KMS-11 (cell line): ENCODE data around the gene MBNL1.
"Not testable (repeated sequence)": the region's sequence is repeated elsewhere in the genome, so short reads cannot be mapped to it uniquely, and the experiment has no call there.

Experiments used
- H2AFZ ChIP-seq: fragments of 200-600 bp; sonication (generic); 2 replicates; pipeline ENCODE4 v1.6.1; 2016; ENCODE audit warnings: antibody characterized with exemption, mixed run types, low read depth
- H3K27ac ChIP-seq: fragments of 200-600 bp; sonication (generic); 2 replicates; pipeline ENCODE4 v1.6.1; 2016; ENCODE audit warnings: mild to moderate bottlenecking, mixed run types
- H3K27me3 ChIP-seq: fragments of 200-600 bp; sonication (generic); 2 replicates; pipeline ENCODE4 v1.6.1; 2017; ENCODE audit warnings: mild to moderate bottlenecking, low read depth, mixed run types, moderate library complexity; ENCODE audit not compliant: insufficient read depth
- H3K36me3 ChIP-seq: fragments of 200-600 bp; sonication (generic); 2 replicates; pipeline ENCODE4 v1.6.1; 2017; ENCODE audit warnings: mild to moderate bottlenecking, mixed run types; ENCODE audit not compliant: insufficient read depth
- H3K4me1 ChIP-seq: fragments of 200-600 bp; sonication (generic); 2 replicates; pipeline ENCODE4 v1.6.1; 2016; ENCODE audit warnings: mild to moderate bottlenecking, low read depth, mixed run types; ENCODE audit not compliant: poor library complexity, severe bottlenecking
- H3K4me2 ChIP-seq: fragments of 200-600 bp; sonication (generic); 2 replicates; pipeline ENCODE4 v1.7.0; 2016; ENCODE audit warnings: mild to moderate bottlenecking, mixed run types
- H3K4me3 ChIP-seq: fragments of 200-600 bp; sonication (generic); IDR thresholded peaks from 2 replicates; pipeline ENCODE4 v1.6.1; 2017; ENCODE audit warnings: low read depth, low read length, mixed read lengths; ENCODE audit not compliant: insufficient read depth
- H3K79me2 ChIP-seq: fragments of 200-600 bp; sonication (generic); 2 replicates; pipeline ENCODE4 v1.6.1; 2016; ENCODE audit warnings: low read depth, mixed run types; ENCODE audit not compliant: insufficient read depth
- H3K9ac ChIP-seq: fragments of 200-600 bp; sonication (generic); 2 replicates; pipeline ENCODE4 v1.6.1; 2016; ENCODE audit warnings: mild to moderate bottlenecking, mixed run types
- H4K20me1 ChIP-seq: fragments of 200-600 bp; sonication (generic); 2 replicates; pipeline ENCODE4 v1.6.1; 2016; ENCODE audit warnings: mild to moderate bottlenecking, mixed run types; ENCODE audit not compliant: insufficient read depth
- TF ChIP-seq, protein P1 (sequence below): fragments of 200-600 bp; sonication (generic); conservative IDR thresholded peaks from 2 replicates; pipeline ENCODE4 v1.6.1; 2017; ENCODE audit warnings: low read depth, mild to moderate bottlenecking, antibody characterized with exemption, low read length, moderate library complexity, mixed read lengths

MBNL1 gene

DNA sequence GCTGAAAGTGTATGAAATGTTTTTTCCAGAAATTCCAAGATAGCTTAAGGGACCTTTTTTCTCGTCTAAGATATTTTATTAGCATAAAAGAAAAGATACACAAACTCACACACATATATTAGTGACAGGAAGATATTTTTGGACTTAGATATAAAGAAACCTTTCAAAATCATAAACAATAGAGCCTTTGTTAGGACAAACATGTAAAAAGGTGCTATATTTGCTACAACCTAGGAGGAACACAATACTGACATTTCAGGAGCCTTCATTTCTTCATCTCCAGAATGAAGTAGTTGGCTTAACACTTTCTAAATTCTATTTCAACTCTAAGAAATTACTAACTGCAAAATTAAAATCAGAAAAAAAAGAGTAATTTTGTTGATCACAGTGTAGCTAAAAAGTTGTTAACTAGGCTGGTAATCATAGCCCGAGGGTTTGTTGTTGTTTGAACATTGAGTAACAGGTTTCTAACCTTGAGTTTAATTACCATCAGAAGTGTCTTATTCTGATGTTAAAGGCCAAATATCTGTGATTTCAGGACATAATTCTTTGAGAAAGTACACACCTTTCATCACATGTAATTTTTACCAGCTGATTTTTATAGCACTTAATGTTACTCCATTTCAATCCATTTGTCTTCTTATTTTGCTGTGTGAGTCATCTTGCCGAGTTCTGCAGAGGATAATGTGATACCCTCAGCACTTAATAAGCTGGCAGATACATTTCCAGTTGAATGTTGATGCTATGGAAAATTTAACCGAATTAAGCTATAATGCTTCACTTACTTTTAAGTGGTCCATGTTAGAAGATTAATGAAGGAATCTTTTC is 97.3 kb downstream of the MBNL1 start:
- Histone ChIP-seq H3K79me2 (peaks cover 100% of the 10 kb centered on the region), H3K27me3 (no peaks in the 10 kb centered on the region), H3K9ac (no peak overlapping the region), H4K20me1 (peaks cover 93% of the 10 kb centered on the region), H3K4me2 (no peak overlapping the region), H3K4me1 (peaks cover 59% of the 10 kb centered on the region), H3K27ac (no peak overlapping the region), H3K36me3 (no peaks in the 10 kb centered on the region; the same call in 1 of the 2 replicates), H2AFZ (no peak overlapping the region), H3K4me3 (peak overlapping the region; percentile 0)
- TF ChIP-seq, protein P1, sequence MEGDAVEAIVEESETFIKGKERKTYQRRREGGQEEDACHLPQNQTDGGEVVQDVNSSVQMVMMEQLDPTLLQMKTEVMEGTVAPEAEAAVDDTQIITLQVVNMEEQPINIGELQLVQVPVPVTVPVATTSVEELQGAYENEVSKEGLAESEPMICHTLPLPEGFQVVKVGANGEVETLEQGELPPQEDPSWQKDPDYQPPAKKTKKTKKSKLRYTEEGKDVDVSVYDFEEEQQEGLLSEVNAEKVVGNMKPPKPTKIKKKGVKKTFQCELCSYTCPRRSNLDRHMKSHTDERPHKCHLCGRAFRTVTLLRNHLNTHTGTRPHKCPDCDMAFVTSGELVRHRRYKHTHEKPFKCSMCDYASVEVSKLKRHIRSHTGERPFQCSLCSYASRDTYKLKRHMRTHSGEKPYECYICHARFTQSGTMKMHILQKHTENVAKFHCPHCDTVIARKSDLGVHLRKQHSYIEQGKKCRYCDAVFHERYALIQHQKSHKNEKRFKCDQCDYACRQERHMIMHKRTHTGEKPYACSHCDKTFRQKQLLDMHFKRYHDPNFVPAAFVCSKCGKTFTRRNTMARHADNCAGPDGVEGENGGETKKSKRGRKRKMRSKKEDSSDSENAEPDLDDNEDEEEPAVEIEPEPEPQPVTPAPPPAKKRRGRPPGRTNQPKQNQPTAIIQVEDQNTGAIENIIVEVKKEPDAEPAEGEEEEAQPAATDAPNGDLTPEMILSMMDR = no peak

DNA sequence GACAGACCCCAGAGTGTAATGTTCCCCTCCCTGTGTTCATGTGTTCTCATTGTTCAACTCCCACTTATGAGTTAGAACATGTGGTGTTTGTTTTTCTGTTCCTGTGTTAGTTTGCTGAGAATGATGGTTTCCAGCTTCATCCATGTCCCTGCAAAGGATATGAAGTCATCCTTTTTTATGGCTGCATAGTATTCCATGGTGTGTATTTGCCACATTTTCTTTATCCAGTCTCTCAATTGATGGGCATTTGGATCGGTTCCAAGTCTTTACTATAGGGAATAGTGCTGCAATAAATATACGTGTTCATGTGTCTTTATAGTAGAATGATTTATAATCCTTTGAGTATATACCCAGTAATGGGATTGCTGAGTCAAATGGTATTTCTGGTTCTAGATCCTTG is 98.5 kb downstream of the MBNL1 start:
- not testable (repeated sequence) for H3K27me3 ChIP-seq, H3K36me3 ChIP-seq, H3K4me3 ChIP-seq, H2AFZ ChIP-seq, H3K9ac ChIP-seq, H3K4me2 ChIP-seq, H3K27ac ChIP-seq
- Histone ChIP-seq H3K79me2 (peaks cover 100% of the 10 kb centered on the region), H3K4me1 (peaks cover 59% of the 10 kb centered on the region), H4K20me1 (peaks cover 93% of the 10 kb centered on the region)

DNA sequence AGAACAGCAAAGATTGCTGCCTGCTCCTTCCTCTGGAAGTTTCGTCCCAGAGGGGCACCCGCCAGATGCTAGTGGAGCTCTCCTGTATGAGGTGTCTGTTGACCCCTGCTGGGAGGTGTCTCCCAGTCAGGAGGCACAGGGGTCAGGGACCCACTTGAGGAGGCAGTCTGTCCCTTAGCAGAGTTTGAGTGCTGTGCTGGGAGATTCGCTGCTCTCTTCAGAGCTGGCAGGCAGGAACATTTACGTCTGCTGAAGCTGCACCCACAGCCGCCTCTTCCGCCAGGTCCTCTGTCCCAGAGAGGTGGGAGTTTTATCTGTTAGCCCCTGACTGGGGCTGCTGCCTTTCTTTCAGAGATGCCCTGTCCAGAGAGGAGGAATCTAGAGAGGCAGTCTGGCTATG is 103.9 kb downstream of the MBNL1 start:
- H3K4me1 ChIP-seq = peaks cover 88% of the 10 kb centered on the region
- H3K4me2 ChIP-seq, H3K9ac ChIP-seq, H2AFZ ChIP-seq, H3K36me3 ChIP-seq, H3K27me3 ChIP-seq, H3K27ac ChIP-seq, H3K4me3 ChIP-seq: not testable (repeated sequence)
- H4K20me1 ChIP-seq = peaks cover 98% of the 10 kb centered on the region
- H3K79me2 ChIP-seq = peaks cover 100% of the 10 kb centered on the region

DNA sequence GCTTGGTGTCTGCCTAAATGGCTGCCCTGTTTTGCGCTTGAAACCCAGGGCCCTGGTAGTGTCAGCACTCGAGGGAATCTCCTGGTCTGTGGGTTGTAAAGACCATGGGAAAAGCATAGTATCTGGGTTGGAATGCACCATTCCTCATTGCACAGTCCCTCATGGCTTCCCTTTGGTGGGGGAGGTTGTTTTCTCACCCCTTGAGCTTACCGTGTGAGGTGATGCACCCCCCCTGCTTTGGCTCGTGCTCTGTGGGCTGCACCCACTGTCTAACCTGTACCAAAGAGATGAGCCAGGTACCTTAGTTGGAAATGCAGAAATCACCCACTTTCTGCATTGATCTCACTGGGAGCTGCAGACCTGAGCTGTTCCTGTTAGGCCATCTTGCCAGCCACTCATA is 104.7 kb downstream of the MBNL1 start:
- Histone ChIP-seq H2AFZ (no peak overlapping the region), H3K79me2 (peaks cover 100% of the 10 kb centered on the region), H3K27ac (no peak overlapping the region), H4K20me1 (peaks cover 98% of the 10 kb centered on the region), H3K27me3 (no peaks in the 10 kb centered on the region), H3K36me3 (no peaks in the 10 kb centered on the region; the same call in 1 of the 2 replicates), H3K4me2 (no peak overlapping the region), H3K4me3 (no peak overlapping the region), H3K9ac (no peak overlapping the region), H3K4me1 (peaks cover 86% of the 10 kb centered on the region)
- TF ChIP-seq, protein P1 = no peak

DNA sequence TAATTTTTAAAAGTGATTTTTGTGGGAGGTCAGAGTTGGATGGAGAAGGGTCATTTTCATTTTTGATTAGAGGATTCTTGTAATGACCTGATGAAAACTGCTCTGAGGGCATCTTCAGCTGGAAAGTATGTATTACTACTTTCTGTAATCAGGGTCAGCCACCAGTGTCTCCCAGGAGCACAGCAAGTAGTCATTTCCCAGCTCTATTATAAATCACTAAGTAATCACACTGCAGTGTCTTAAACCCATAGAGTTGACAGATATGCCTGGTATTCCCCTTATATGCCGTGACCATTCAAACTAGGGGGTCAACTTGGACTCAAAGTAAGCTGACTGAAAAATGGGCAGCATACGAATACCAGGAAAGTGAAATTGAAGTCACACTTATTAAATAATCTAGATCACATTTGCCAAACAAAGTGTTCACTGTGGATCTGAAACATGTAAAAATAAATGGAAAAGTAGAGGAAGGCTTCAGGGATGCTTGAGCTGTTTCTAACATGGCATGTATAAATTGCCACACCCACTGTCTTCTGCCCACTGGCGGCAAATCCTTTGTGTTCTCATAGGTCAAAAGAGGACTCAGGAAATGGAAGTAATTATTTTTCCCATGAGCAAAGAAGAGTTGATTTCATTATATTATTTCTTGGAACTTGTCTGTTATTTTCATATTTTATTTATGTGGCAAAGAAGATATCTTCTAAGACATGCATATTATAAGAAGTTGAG is 105.7 kb downstream of the MBNL1 start:
- H3K27ac ChIP-seq = no peak overlapping the region
- H3K9ac ChIP-seq = no peak overlapping the region

More for the DNA sequence above, 105.7 kb downstream of the MBNL1 start:
- Histone ChIP-seq H3K4me2 (no peak overlapping the region), H3K36me3 (peaks cover 4% of the 10 kb centered on the region; the same call in 1 of the 2 replicates), H3K27me3 (no peaks in the 10 kb centered on the region), H4K20me1 (peaks cover 98% of the 10 kb centered on the region), H3K4me1 (peaks cover 87% of the 10 kb centered on the region), H3K79me2 (peaks cover 100% of the 10 kb centered on the region), H2AFZ (no peak overlapping the region), H3K4me3 (no peak overlapping the region)
- TF ChIP-seq, protein P1 = no peak
